AG04450 (cell line): ENCODE measurements around the gene CTSE. TPM values are rescaled to one million over a fixed set of nuclear protein-coding genes. Genes with fewer than 3 reads are reported as not detected.

Source experiments
- CTCF ChIA-PET: fragments of 300-600, 350-600 bp; formaldehyde crosslinking; extraction: SDS; loops from one replicate; lab custom pipeline; 2022; ENCODE audit warnings: antibody characterized with exemption, inconsistent platforms; lab: Charles Lee
- POLR2A ChIA-PET: fragments of 350-600 bp; formaldehyde crosslinking; extraction: SDS; loops from one replicate; lab custom pipeline; 2021; ENCODE audit warnings: antibody characterized with exemption, inconsistent platforms; lab: Yijun Ruan, JAX
- DNase-seq: peaks from one replicate; pipeline ENCODE4 v3.0.0-alpha.2; 2011; ENCODE audit warnings: low read depth, low spot score
- H3K27ac ChIP-seq: one replicate; pipeline ENCODE4 v1.5.1; 2012; ENCODE audit warnings: low read depth, low read length, control low read depth
- H3K27me3 ChIP-seq: one replicate; pipeline ENCODE4 v1.6.0; 2012; ENCODE audit warnings: low read length; ENCODE audit not compliant: control insufficient read depth, insufficient read depth
- H3K4me3 ChIP-seq: 2 replicates; pipeline ENCODE4 v1.5.1; 2011; ENCODE audit warnings: mild to moderate bottlenecking, low read depth, low read length, control low read depth
- H3K9me3 ChIP-seq: 2 replicates; pipeline ENCODE4 v1.5.1; 2012; ENCODE audit warnings: low read length; ENCODE audit not compliant: control insufficient read depth, insufficient read depth
- CTCF ChIP-seq: IDR thresholded peaks from 2 replicates; pipeline ENCODE4 v1.5.1; 2011; ENCODE audit warnings: low read depth, low read length, control low read depth, inconsistent platforms
- polyA plus RNA-seq: library from polyadenylated mRNA; depleted of rRNA; stranded (reverse); fragments of >200 nt; gene quantifications from 2 replicates; pipeline ENCODE4 v1.2.3, GENCODE V29; 2011

The CTSE gene
- polyA plus RNA-seq, 1 experiment, result not detected

GRCh38 chr1:205991237-205991636 is 32.5 kb downstream of the CTSE start:
- ChIA-PET CTCF (interaction anchor here (1.0 to 2.6 kb wide), 5 partner anchors 9 to 74 kb away, joined by 3 to 30 read pairs (median 5); no protein-coding TSS in a partner anchor), POLR2A (interaction anchor here (1.1 kb wide), 1 partner anchor 14 kb away, joined by 3 read pairs; no protein-coding TSS in a partner anchor)
- no peak overlapping the region for H3K27ac ChIP-seq
- no peaks in the 10 kb centered on the region for H3K9me3 ChIP-seq
- no peak overlapping the region for H3K4me3 ChIP-seq
- H3K27me3 ChIP-seq, result no peaks in the 10 kb centered on the region
- peak; percentile 15 for DNase-seq
- no peak for TF ChIP-seq CTCF

GRCh38 chr1:205990226-205990625 is 33.5 kb downstream of the CTSE start:
- TF ChIP-seq CTCF, result no peak
- no peak overlapping the region for H3K27ac ChIP-seq
- POLR2A ChIA-PET, result no interaction called here
- H3K9me3 ChIP-seq, result no peaks in the 10 kb centered on the region
- no peak for DNase-seq
- H3K4me3 ChIP-seq, result no peak overlapping the region
- CTCF ChIA-PET, result interaction anchor here (1.4 to 1.6 kb wide), 2 partner anchors 13 to 116 kb away, joined by 5 to 6 read pairs; no protein-coding TSS in a partner anchor
- H3K27me3 ChIP-seq, result no peaks in the 10 kb centered on the region

- no peaks in the 10 kb centered on the region for H3K9me3 ChIP-seq
- H3K4me3 ChIP-seq, result no peak overlapping the region
- no peak for DNase-seq
- ChIA-PET POLR2A (no interaction called here), CTCF (interaction anchor here (1.4 to 1.6 kb wide), 2 partner anchors 12 to 117 kb away, joined by 5 to 6 read pairs; no protein-coding TSS in a partner anchor)
- H3K27ac ChIP-seq, result no peak overlapping the region
- TF ChIP-seq CTCF, result no peak
- no peaks in the 10 kb centered on the region for H3K27me3 ChIP-seq
Observed at GRCh38 chr1:205989786-205990185, 33.9 kb downstream of the CTSE start.

GRCh38 chr1:205988585-205988995 is 35.1 kb downstream of the CTSE start:
- no peaks in the 10 kb centered on the region for H3K9me3 ChIP-seq
- DNase-seq, result no peak
- no peak for TF ChIP-seq CTCF
- CTCF ChIA-PET, result interaction anchor here (4.0 to 7.6 kb wide), 2 partner anchors 11 to 120 kb away, joined by 58 to 156 read pairs; no protein-coding TSS in a partner anchor
- no peak overlapping the region for H3K4me3 ChIP-seq
- no peak overlapping the region for H3K27ac ChIP-seq
- H3K27me3 ChIP-seq, result no peaks in the 10 kb centered on the region
- POLR2A ChIA-PET, result no interaction called here

GRCh38 chr1:205986861-205987260 is 36.8 kb downstream of the CTSE start:
- POLR2A ChIA-PET, result interaction anchor here (1.2 kb wide), 1 partner anchor 16 kb away, joined by 3 read pairs; the partner anchor contains the start of gene RAB7B
- H3K27ac ChIP-seq, result no peak overlapping the region
- no peak for TF ChIP-seq CTCF
- no peaks in the 10 kb centered on the region for H3K27me3 ChIP-seq
- no peak for DNase-seq
- no peak overlapping the region for H3K4me3 ChIP-seq
- H3K9me3 ChIP-seq, result no peaks in the 10 kb centered on the region
- CTCF ChIA-PET, result interaction anchor here (1.3 to 12.1 kb wide), 6 partner anchors 9 to 122 kb away, joined by 3 to 567 read pairs (median 44); no protein-coding TSS in a partner anchor
